Skeletal muscle tissue (tissue), 4 donors: ENCODE data around the gene SLCO1B1. TPM values are rescaled to one million over a fixed set of nuclear protein-coding genes. Genes with fewer than 3 reads are reported as not detected.

Experiments
- H3K27ac ChIP-seq: one replicate; pipeline ENCODE4 v1.7.0; 2013; ENCODE audit warnings: mild to moderate bottlenecking, low read depth, low read length, inconsistent platforms
- H3K27me3 ChIP-seq, 3 donors: one replicate each; pipeline ENCODE4 v1.7.0; 2013; ENCODE audit warnings: low read length in 3 of 3; ENCODE audit not compliant: control insufficient read depth in 3 of 3, insufficient read depth in 3 of 3
- H3K36me3 ChIP-seq, 3 donors: one replicate each; pipeline ENCODE4 v1.7.0; 2013; ENCODE audit warnings: low read length in 3 of 3; ENCODE audit not compliant: control insufficient read depth in 3 of 3, insufficient read depth in 3 of 3
- H3K4me1 ChIP-seq, 3 donors: one replicate each; pipeline ENCODE4 v1.7.0; 2013; ENCODE audit warnings: low read length in 3 of 3, mild to moderate bottlenecking in 3 of 3; ENCODE audit not compliant: control insufficient read depth in 3 of 3, insufficient read depth in 3 of 3
- H3K4me3 ChIP-seq, 3 donors: one replicate each; pipeline ENCODE4 v1.7.0; 2013; ENCODE audit warnings: low read length in 3 of 3
- H3K9ac ChIP-seq, 3 donors: one replicate each; pipeline ENCODE4 v1.7.0; 2013; ENCODE audit warnings: low read length in 3 of 3, mild to moderate bottlenecking in 3 of 3, moderate library complexity in 2 of 3, low read depth in 1 of 3
- H3K9me3 ChIP-seq, 3 donors: one replicate each; pipeline ENCODE4 v1.7.0; 2013; ENCODE audit warnings: low read length in 3 of 3; ENCODE audit not compliant: control insufficient read depth in 3 of 3
- total RNA-seq: library from RNA; depleted of rRNA; stranded (reverse); fragments of >200 nt; gene quantifications from one replicate; pipeline ENCODE4 v1.2.3, GENCODE V29; 2014
- donor health status: Osteomylitis.

SLCO1B1 gene
- total RNA-seq, 1 donor from 2014 or later = not detected

DNA sequence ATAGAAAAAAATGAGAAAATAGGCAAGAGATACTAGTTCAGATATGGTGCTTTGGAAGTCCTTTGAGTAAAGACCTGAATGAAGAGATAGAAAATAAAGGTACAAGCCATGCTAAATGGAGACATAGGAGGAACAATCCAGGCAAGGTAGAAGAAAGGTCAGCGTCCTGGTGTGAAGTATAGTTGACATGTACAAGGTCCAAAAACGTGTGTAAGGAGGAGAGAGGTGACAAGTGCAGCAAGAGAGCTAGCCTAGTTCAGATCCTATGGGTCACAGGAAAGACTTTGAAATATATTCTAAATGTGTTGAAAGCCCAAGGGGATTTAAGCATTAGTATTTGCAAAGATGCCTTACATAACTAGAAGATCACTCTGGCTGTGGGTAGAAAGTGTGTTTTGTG lies 88.2 kb downstream of the SLCO1B1 start:
- H3K4me1 ChIP-seq = no peaks in the 10 kb centered on the region
- no peak overlapping the region for H3K27ac ChIP-seq
- no peak overlapping the region for H3K9ac ChIP-seq
- H3K36me3 ChIP-seq = no peaks in the 10 kb centered on the region
- H3K9me3 ChIP-seq = no peaks in the 10 kb centered on the region
- H3K4me3 ChIP-seq = no peak overlapping the region
- H3K27me3 ChIP-seq = no peaks in the 10 kb centered on the region

- Histone ChIP-seq H3K4me3 (no peak overlapping the region), H3K4me1 (no peaks in the 10 kb centered on the region)
These were observed 89.3 kb downstream of the SLCO1B1 start for GRCh38 chr12:21220266-21220665.

GRCh38 chr12:21221072-21221471 lies 90.1 kb downstream of the SLCO1B1 start:
- Histone ChIP-seq H3K9ac (no peak overlapping the region), H3K9me3 (no peaks in the 10 kb centered on the region), H3K4me3 (no peak overlapping the region), H3K4me1 (no peaks in the 10 kb centered on the region), H3K27me3 (no peaks in the 10 kb centered on the region), H3K27ac (no peak overlapping the region), H3K36me3 (no peaks in the 10 kb centered on the region)

More at GRCh38 chr12:21220266-21220665, 89.3 kb downstream of the SLCO1B1 start:
- H3K27me3 ChIP-seq = no peaks in the 10 kb centered on the region
- H3K9me3 ChIP-seq = no peaks in the 10 kb centered on the region
- H3K36me3 ChIP-seq = no peaks in the 10 kb centered on the region
- H3K27ac ChIP-seq = no peak overlapping the region
- H3K9ac ChIP-seq = no peak overlapping the region

- Histone ChIP-seq H3K9ac (no peak overlapping the region), H3K4me1 (no peaks in the 10 kb centered on the region), H3K9me3 (no peaks in the 10 kb centered on the region), H3K27me3 (no peaks in the 10 kb centered on the region), H3K27ac (no peak overlapping the region), H3K36me3 (no peaks in the 10 kb centered on the region), H3K4me3 (no peak overlapping the region)
These were observed 90.8 kb downstream of the SLCO1B1 start for GRCh38 chr12:21221778-21222177.

GRCh38 chr12:21223930-21224329 lies 92.9 kb downstream of the SLCO1B1 start:
- Histone ChIP-seq H3K4me1 (no peaks in the 10 kb centered on the region), H3K36me3 (no peaks in the 10 kb centered on the region), H3K4me3 (no peak overlapping the region), H3K9ac (no peak overlapping the region), H3K27ac (no peak overlapping the region), H3K27me3 (no peaks in the 10 kb centered on the region), H3K9me3 (no peaks in the 10 kb centered on the region)

DNA sequence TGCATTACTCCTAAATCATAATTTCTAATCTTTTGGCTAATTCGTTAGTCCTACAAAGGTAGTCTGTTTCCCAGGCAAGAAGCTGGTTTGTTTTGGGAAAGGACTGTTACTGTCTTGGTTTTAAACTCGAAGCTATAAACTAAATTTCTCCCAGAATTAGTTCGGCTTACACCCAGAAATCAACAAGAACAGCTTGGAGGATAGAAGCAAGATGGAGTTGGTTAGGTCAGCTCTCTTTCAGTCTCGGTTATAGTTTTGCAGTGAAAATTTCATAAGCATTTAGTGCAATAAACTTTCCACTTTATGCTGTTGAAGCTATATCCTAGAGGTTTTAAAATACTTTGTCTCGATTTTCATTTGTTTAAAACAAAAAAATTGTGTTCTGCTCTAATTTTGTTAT lies 103.4 kb downstream of the SLCO1B1 start:
- Histone ChIP-seq H3K27me3 (no peaks in the 10 kb centered on the region), H3K4me1 (no peaks in the 10 kb centered on the region), H3K9ac (no peak overlapping the region), H3K27ac (no peak overlapping the region), H3K36me3 (no peaks in the 10 kb centered on the region), H3K9me3 (no peaks in the 10 kb centered on the region), H3K4me3 (no peak overlapping the region)

GRCh38 chr12:21239866-21240265 lies 108.9 kb downstream of the SLCO1B1 start:
- Histone ChIP-seq H3K9me3 (no peaks in the 10 kb centered on the region), H3K27ac (no peak overlapping the region), H3K9ac (no peak overlapping the region), H3K36me3 (no peaks in the 10 kb centered on the region), H3K27me3 (no peaks in the 10 kb centered on the region), H3K4me3 (no peak overlapping the region), H3K4me1 (no peaks in the 10 kb centered on the region)

GRCh38 chr12:21248679-21249078 lies 117.7 kb downstream of the SLCO1B1 start:
- Histone ChIP-seq H3K27me3 (no peaks in the 10 kb centered on the region), H3K27ac (no peak overlapping the region), H3K4me3 (no peak overlapping the region), H3K9me3 (no peaks in the 10 kb centered on the region), H3K4me1 (no peaks in the 10 kb centered on the region), H3K9ac (no peak overlapping the region), H3K36me3 (no peaks in the 10 kb centered on the region)

- Histone ChIP-seq H3K4me1 (no peaks in the 10 kb centered on the region), H3K9me3 (no peaks in the 10 kb centered on the region), H3K4me3 (no peak overlapping the region), H3K27me3 (no peaks in the 10 kb centered on the region), H3K9ac (no peak overlapping the region), H3K36me3 (no peaks in the 10 kb centered on the region), H3K27ac (no peak overlapping the region)
These were observed 121.1 kb downstream of the SLCO1B1 start for GRCh38 chr12:21252070-21252469.

DNA sequence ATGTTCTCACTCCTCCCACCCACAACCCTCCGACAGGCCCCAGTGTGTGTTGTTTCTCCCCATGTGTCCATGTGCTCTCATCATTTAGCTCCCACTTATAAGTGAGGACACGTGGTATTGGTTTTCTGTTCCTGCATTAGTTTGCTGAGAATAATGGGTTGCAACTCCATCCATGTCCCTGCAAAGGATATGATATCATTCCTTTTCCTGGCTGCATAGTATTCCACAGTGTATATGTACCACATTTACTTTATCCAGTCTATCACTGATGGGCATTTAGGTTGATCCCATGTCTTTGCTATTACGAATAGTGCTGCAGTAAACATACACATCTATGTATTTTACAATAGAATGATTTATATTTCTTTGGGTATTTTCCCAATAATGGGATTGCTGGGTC lies 126.2 kb downstream of the SLCO1B1 start:
- no peak overlapping the region for H3K4me3 ChIP-seq
- H3K27ac ChIP-seq = no peak overlapping the region
- H3K27me3 ChIP-seq = no peaks in the 10 kb centered on the region
- H3K9ac ChIP-seq = no peak overlapping the region
- H3K4me1 ChIP-seq = no peaks in the 10 kb centered on the region
- H3K9me3 ChIP-seq = no peaks in the 10 kb centered on the region
- no peaks in the 10 kb centered on the region for H3K36me3 ChIP-seq

- no peak overlapping the region for H3K4me3 ChIP-seq
- H3K36me3 ChIP-seq = no peaks in the 10 kb centered on the region
- no peaks in the 10 kb centered on the region for H3K4me1 ChIP-seq
- no peak overlapping the region for H3K9ac ChIP-seq
- H3K9me3 ChIP-seq = no peaks in the 10 kb centered on the region
- no peak overlapping the region for H3K27ac ChIP-seq
- H3K27me3 ChIP-seq = no peaks in the 10 kb centered on the region
These were observed 133.2 kb downstream of the SLCO1B1 start for GRCh38 chr12:21264232-21264631.
